IPS-NIHi7 (cell line): Measurements from ENCODE around the gene U2AF1L4.
"Not testable (repeated sequence)": the region's sequence is repeated elsewhere in the genome, so short reads cannot be mapped to it uniquely, and the experiment has no call there.

Source experiments
- DNase-seq: peaks from one replicate; pipeline ENCODE4 v3.0.0; 2012; ENCODE audit warnings: mixed read lengths; ENCODE audit errors: extremely low spot score

Gene U2AF1L4

GRCh38 chr19:35780717-35781116, 35.5 kb upstream of the U2AF1L4 start:
- no peak for DNase-seq

GRCh38 chr19:35780058-35780457, 34.8 kb upstream of the U2AF1L4 start:
- no peak for DNase-seq

DNA sequence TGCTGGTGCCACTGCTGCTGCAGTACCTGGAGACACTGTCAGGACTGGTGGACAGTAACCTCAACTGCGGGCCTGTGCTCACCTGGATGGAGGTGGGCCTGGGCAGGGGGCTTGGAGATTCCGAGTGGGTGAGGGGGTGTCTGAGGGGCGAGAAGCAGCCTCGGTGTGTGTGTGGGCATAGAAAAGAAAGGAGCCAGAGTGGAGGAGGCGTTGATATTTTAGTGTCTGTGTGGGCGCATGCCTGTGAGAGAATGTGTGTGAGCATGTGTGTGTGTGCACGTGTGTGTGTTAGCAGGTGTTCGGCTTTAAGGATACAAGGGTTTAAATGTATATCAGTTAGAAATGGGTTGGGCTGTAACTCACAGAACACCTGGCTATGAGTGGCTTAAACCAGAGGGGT, 33.8 kb upstream of the U2AF1L4 start:
- no peak for DNase-seq

DNA sequence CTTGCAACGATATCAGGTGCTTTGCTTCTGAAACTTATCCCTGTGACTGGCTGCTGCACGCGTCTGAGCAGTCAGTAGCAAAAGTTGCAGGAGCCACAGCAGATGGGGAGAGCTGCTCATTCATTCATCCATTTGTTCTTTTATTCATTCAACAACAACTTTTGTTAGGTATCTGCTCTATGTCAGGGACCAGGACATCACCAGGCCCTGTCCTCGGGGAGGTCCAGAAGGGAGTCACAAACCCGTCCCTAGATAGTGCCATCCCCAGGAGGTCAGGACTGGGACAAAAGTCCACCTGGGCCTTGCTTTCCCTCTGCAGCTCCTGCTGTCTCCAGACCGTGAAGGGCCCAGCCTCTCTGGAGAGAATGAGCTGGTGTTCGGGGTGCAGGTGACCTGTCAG, 32.7 kb upstream of the U2AF1L4 start:
- DNase-seq: no peak

GRCh38 chr19:35777086-35777841, 32.0 kb upstream of the U2AF1L4 start:
- DNase-seq: peak; percentile 56

- no peak for DNase-seq
These were observed 31.0 kb upstream of the U2AF1L4 start for GRCh38 chr19:35776102-35776788.

GRCh38 chr19:35775298-35776101, 30.3 kb upstream of the U2AF1L4 start, which contains the start of gene ARHGAP33:
Gene ARHGAP33, plus strand, starts transcription at chr19:35775564. Its CDS starts 95 bp downstream, at chr19:35775659.
- DNase-seq: peak; percentile 97

DNA sequence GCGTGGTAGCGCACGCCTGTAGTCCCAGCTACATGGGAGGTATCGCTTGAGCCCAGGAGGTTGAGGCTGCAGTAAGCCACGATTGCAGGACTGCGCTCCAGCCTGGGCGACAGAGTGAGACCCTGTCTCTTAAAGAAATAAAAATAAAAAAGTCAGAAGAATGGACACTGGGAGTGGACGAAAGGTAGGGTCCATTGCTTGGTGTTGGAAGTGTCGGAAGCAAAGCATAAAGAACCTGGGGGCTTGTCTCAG, 29.8 kb upstream of the U2AF1L4 start:
- DNase-seq: no peak

DNA sequence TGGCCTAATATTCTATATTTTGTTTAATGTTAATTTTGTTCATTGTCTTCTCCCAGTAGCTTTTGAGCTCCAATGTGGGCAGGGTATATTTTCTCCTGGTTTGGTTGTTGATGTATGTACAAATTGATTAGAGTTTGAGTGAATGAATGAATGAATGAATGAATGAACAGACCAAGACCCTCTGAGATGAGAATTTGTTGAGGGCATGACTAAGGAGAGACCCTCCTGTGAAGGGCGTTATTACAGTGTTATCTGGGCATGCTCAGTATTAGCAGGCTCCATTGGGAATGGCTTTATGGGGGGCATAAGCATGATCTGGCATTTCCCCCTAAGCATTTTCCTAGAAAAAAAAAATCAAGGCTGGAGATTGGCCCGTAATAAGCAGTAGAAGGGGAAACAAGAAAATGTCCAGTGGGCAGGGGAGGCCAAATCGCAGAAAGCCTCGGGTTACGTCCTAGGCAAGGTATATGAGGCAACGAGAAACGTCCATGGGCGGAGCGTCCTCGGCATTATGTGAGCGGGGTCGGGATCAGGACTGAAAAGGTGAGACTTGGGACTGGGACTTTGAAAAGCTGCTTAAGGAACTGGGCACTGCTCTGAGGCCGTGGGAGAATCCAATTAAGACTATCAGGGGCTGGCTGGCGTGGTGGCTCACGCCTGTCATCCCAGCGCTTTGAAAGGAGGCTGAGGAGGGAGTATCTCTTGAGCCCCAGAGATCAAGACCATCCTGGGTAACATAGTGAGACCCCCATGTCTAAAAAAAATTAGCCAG, 29.2 kb upstream of the U2AF1L4 start:
- no peak for DNase-seq

GRCh38 chr19:35773020-35773806, 28.0 kb upstream of the U2AF1L4 start:
- DNase-seq: no peak

GRCh38 chr19:35772362-35772761, 27.1 kb upstream of the U2AF1L4 start:
- not testable (repeated sequence) for DNase-seq

- DNase-seq: no peak
These were observed 22.8 kb upstream of the U2AF1L4 start for GRCh38 chr19:35768082-35768421.

GRCh38 chr19:35767288-35768081, 22.3 kb upstream of the U2AF1L4 start:
- DNase-seq: peak; percentile 93

- DNase-seq: no peak
These were observed 21.4 kb upstream of the U2AF1L4 start for GRCh38 chr19:35766571-35767104.

DNA sequence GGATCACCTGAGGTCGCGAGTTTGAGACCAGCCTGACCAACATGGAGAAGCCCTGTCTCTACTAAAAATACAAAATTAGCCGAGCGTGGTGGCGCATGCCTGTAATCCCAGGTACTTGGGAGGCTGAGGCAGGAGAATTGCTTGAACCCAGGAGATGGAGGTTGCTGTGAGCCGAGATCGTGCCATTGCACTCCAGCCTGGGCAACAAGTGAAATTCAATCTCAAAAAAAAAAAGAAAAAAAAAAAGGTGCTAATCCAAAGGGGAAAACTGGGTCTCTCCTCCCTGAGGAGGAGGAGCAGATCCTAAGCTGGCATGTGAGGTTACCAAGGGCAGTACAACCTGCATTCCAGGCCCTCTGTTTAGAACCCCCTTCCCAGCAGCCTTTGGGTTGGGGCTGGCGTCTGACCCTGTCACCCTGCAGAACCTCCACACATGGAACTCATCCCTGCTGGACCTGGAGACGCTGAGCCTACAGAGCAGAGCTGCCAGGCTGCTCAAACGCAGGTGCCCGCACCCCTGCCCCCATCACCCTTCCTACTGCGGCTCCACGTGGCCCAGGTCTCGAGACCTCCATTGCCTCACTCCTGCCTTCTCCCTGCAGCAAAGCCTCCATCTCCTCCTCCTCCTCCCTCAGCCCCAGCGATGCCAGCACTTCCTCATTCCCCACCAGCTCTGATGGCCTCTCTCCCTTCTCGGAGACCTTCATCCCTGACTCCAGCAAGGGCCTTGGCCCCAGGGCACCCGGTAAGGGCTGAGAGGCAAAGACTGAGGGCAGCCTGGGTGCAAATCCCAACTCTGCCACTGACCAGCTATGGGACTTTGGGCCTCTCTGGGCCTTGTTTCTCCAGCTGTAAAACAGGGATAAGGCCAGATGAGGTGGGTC, 19.5 kb upstream of the U2AF1L4 start:
- DNase-seq: no peak

GRCh38 chr19:35760711-35761349, 15.6 kb upstream of the U2AF1L4 start:
- DNase-seq: no peak

DNA sequence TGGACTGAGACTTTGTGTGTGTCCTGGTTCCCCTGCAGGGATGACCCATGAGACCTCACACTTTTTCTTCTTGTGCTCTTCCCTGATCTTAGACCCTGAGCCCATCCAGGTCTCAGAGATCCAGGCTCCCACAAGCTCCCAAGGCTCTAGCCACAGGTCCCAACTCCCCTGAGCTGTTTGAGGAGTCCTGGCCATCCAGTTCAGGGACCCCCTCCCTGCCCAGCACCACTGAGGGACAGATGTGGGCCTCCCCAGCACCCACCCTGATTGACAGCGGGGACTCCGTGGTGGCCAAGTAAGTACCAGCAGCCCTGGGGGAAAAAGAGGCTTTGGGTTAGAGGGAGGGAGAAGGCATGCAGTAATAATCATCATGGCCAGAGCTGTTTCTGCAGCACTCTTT, 14.5 kb upstream of the U2AF1L4 start:
- no peak for DNase-seq

GRCh38 chr19:35757749-35758608, 12.8 kb upstream of the U2AF1L4 start, which contains the start of gene PROSER3:
Gene PROSER3, plus strand, starts transcription at chr19:35758176. Its CDS starts 40 bp downstream, at chr19:35758216.
- peak; percentile 96 for DNase-seq
